ENCODE results near the gene FBXW5. TPM values are rescaled to one million over a fixed set of nuclear protein-coding genes. Genes with fewer than 3 reads are reported as not detected.

The FBXW5 gene
- total and polyA plus RNA-seq, 9 of the 15 experiments (the other 6 are each of a cell fraction or from before 2014, with no cell fraction given), result 0.21 to 128 (median 37.0) TPM

GRCh38 chr9:136927343-136928271, 16.9 kb downstream of the FBXW5 start (continued):
- TF ChIP-seq RBFOX2 (IDR thresholded peaks at IDR 0.05; ENCODE audit: low read depth, low read length) (no peak), MLLT1 (IDR thresholded peaks at IDR 0.05) (peak in 1 of 2 experiments; percentile 58; a peak in 2 of 4 replicates), MGA (IDR thresholded peaks at IDR 0.05) (peak; percentile 76), RHOXF2B (CRISPR knock-in tag; conservative IDR thresholded peaks at IDR 0.05) (no peak), HINFP (tag; conservative IDR thresholded peaks at IDR 0.05; ENCODE audit: low read depth) (no peak), TFAP4 (CRISPR knock-in tag; IDR thresholded peaks at IDR 0.05; ENCODE audit: borderline replicate concordance) (peak; percentile 42; the same call in 1 of the 2 replicates), EWSR1 (IDR thresholded peaks at IDR 0.05; ENCODE audit: borderline replicate concordance, low read depth, partially characterized antibody) (no peak), POU5F1 (IDR thresholded peaks at IDR 0.05; ENCODE audit: borderline replicate concordance, low read depth, low read length, partially characterized antibody) (no peak), RAD51 (IDR thresholded peaks at IDR 0.05; ENCODE audit: borderline replicate concordance, low read depth) (peak; percentile 27; the same call in 1 of the 2 replicates)

Data from K562 (cell line).